OCI-LY3 (cell line): Measurements from ENCODE around the gene S1PR3.

Experiments
- H2AFZ ChIP-seq: fragments of 200-600, 300-600 bp; shearing (Covaris generic); 2 replicates; pipeline ENCODE4 v1.6.0; 2014; ENCODE audit warnings: antibody characterized with exemption, low read depth, low read length
- H3K27ac ChIP-seq: fragments of 200-600, 300-600 bp; sonication (generic); 2 replicates; pipeline ENCODE4 v1.5.1; 2014; ENCODE audit warnings: mild to moderate bottlenecking, low read length, moderate library complexity, mixed read lengths
- H3K27me3 ChIP-seq: fragments of 200-600, 300-600 bp; sonication (generic); 2 replicates; pipeline ENCODE4 v1.6.1; 2014; ENCODE audit warnings: low read depth, low read length, mixed read lengths
- H3K36me3 ChIP-seq: fragments of 200-600, 300-600 bp; sonication (generic); replicated peaks from 2 replicates; pipeline ENCODE3; 2014; ENCODE audit warnings: low read depth, low read length, mixed read lengths
- H3K4me1 ChIP-seq: fragments of 300-600, 200-600 bp; sonication (generic); 2 replicates; pipeline ENCODE4 v1.6.1; 2014; ENCODE audit warnings: low read length, mixed read lengths
- H3K4me2 ChIP-seq: fragments of 200-600, 300-600 bp; sonication (generic); 2 replicates; pipeline ENCODE4 v1.6.1; 2014; ENCODE audit warnings: low read length, mixed read lengths
- H3K4me3 ChIP-seq: fragments of 300-600, 200-600 bp; sonication (generic); 2 replicates; pipeline ENCODE4 v1.5.1; 2014; ENCODE audit warnings: antibody characterized with exemption, mild to moderate bottlenecking, low read length, moderate library complexity
- H3K79me2 ChIP-seq: fragments of 300-600, 200-600 bp; shearing (Covaris generic); 2 replicates; pipeline ENCODE4 v1.6.1; 2014; ENCODE audit warnings: mild to moderate bottlenecking, low read length, mixed read lengths
- H3K9ac ChIP-seq: fragments of 300-600, 200-600 bp; shearing (Covaris generic); 2 replicates; pipeline ENCODE4 v1.6.0; 2014; ENCODE audit warnings: mild to moderate bottlenecking, low read length, moderate library complexity
- H3K9me3 ChIP-seq: fragments of 200-600, 300-600 bp; shearing (Covaris generic); 2 replicates; pipeline ENCODE4 v1.6.1; 2014; ENCODE audit warnings: low read length, mixed read lengths; ENCODE audit not compliant: insufficient read depth
- H4K20me1 ChIP-seq: fragments of 200-600, 300-600 bp; sonication (generic); 2 replicates; pipeline ENCODE4 v1.6.1; 2016; ENCODE audit warnings: low read length, mixed read lengths; ENCODE audit not compliant: insufficient read depth
- EZH2phosphoT487 ChIP-seq: fragments of 200-600 bp; shearing (Covaris generic); IDR thresholded peaks from 2 replicates; pipeline ENCODE4 v1.6.1; 2018; ENCODE audit warnings: antibody characterized with exemption, mixed run types, low read depth
- TF ChIP-seq, protein P1 (sequence below): fragments of 200-600, 300-600 bp; sonication (generic); IDR thresholded peaks from 2 replicates; pipeline ENCODE4 v1.5.1; 2014; ENCODE audit warnings: antibody characterized with exemption, low read length, low read depth

S1PR3 gene

DNA sequence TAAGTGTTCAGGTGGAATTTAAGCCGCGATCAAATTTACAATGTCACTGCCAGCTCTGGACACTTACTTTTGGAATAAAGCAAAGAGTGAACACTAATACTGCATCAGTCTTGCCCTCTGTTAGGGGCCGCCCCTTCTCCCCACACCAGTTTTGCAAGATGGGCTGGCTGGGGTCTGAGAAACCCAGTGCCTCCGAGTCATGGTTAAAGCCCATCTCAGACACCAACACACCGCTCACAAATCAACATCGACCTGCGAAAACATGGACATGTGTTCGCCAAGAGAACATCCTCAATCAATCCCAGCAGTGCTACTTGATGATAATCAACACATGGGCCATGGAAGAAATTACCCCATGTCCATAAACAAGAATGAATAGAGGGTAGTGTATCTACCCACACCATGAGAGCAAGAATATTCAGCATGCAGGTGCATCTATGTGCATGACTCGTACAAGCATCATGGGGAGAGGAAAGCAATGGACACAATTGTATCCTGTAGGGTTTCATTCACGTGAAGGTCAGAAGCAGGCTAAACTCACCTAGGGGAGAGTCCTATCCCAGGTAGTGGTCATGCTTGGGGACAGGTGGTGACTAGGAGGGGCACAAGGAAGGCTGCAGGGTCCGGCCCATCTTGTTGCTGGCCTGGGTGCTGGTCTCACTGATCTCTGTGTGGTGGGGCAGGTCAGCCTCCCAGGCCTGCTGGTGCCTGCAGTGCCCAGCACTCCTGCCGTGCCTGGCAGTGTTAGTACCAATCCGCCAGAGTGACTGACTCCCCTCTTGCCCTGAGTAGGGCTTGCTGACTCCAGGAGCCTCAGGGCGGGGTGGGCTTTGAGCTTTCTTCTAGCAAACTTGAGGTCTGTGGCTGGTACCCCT is 5.0 kb downstream of the S1PR3 start:
- H4K20me1 ChIP-seq: no peaks in the 10 kb centered on the region
- H3K27me3 ChIP-seq: peaks cover 2% of the 10 kb centered on the region
- H2AFZ ChIP-seq: no peak overlapping the region
- no peak overlapping the region for H3K4me2 ChIP-seq
- no peak for TF ChIP-seq EZH2phosphoT487
- TF ChIP-seq, protein P1, sequence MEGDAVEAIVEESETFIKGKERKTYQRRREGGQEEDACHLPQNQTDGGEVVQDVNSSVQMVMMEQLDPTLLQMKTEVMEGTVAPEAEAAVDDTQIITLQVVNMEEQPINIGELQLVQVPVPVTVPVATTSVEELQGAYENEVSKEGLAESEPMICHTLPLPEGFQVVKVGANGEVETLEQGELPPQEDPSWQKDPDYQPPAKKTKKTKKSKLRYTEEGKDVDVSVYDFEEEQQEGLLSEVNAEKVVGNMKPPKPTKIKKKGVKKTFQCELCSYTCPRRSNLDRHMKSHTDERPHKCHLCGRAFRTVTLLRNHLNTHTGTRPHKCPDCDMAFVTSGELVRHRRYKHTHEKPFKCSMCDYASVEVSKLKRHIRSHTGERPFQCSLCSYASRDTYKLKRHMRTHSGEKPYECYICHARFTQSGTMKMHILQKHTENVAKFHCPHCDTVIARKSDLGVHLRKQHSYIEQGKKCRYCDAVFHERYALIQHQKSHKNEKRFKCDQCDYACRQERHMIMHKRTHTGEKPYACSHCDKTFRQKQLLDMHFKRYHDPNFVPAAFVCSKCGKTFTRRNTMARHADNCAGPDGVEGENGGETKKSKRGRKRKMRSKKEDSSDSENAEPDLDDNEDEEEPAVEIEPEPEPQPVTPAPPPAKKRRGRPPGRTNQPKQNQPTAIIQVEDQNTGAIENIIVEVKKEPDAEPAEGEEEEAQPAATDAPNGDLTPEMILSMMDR: no peak
- no peaks in the 10 kb centered on the region for H3K9me3 ChIP-seq
- H3K9ac ChIP-seq: no peak overlapping the region
- no peak overlapping the region for H3K4me3 ChIP-seq
- no peaks in the 10 kb centered on the region for H3K36me3 ChIP-seq
- no peaks in the 10 kb centered on the region for H3K79me2 ChIP-seq
- no peak overlapping the region for H3K27ac ChIP-seq
- no peaks in the 10 kb centered on the region for H3K4me1 ChIP-seq

DNA sequence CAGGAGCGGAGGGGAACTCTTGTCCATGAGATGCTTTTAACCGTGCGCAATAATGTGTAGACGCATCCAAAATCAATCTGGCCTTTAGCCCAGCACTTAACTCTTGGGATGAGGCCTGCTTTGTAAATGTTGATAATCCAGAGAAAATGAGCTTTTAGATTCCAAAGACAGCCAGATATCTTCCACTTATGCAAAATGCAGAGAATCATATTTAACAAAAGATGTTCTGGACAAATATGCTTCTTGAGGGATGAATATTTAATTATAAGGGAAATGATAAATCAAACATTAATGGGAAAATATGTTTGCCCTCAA is 5.6 kb downstream of the S1PR3 start:
- Histone ChIP-seq H3K9ac (no peak overlapping the region), H2AFZ (no peak overlapping the region), H3K4me1 (no peaks in the 10 kb centered on the region), H3K27me3 (peaks cover 2% of the 10 kb centered on the region), H3K4me3 (no peak overlapping the region), H3K4me2 (no peak overlapping the region), H3K79me2 (no peaks in the 10 kb centered on the region), H4K20me1 (no peaks in the 10 kb centered on the region), H3K9me3 (no peaks in the 10 kb centered on the region), H3K36me3 (no peaks in the 10 kb centered on the region), H3K27ac (no peak overlapping the region)
- no peak for TF ChIP-seq EZH2phosphoT487
- TF ChIP-seq, protein P1: no peak

DNA sequence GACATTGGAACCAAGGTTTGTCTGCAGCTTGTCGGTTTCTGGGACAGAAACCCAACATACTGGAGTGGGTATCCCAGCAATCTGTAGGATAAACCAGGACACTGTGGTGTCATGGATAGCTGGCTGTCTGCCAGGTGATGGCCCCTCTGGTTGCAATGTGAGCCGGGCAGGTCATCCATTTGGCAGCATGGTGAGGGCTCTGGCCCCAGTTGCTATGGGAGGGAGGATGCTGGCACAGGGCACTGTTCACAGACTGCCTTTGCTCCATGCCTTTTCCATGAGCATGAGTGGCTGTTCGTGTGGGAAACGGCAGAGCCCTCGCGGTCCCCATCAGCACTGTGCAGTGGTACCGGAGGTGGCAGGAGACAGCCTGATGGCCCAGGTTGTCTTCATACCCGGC is 6.4 kb downstream of the S1PR3 start:
- Histone ChIP-seq H2AFZ (no peak overlapping the region), H3K4me1 (no peaks in the 10 kb centered on the region), H3K27me3 (peaks cover 4% of the 10 kb centered on the region), H3K4me2 (no peak overlapping the region), H4K20me1 (no peaks in the 10 kb centered on the region), H3K9ac (no peak overlapping the region), H3K4me3 (no peak overlapping the region), H3K36me3 (no peaks in the 10 kb centered on the region), H3K9me3 (no peaks in the 10 kb centered on the region), H3K79me2 (no peaks in the 10 kb centered on the region), H3K27ac (no peak overlapping the region)
- TF ChIP-seq EZH2phosphoT487: no peak
- TF ChIP-seq, protein P1: no peak

DNA sequence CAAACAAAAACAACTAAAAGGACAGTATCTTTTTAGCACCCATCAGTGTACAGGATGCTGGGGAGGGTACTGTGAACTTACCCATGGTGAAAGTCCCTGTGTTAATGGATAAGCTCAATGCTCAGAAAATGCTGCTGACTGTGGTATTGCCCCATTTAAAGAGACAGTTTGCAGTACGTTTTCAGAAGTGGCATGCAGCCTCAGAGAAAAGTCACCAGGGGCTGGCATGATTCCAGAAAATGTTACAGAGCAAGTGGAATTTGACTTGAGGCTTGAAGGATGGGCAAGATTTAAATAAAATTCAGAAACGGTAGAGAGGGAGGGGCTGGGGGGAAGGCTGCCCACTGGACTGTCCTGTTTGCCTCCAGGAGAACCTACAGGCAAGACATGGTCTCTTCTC is 7.2 kb downstream of the S1PR3 start:
- Histone ChIP-seq H2AFZ (no peak overlapping the region), H3K79me2 (no peaks in the 10 kb centered on the region), H3K4me1 (no peaks in the 10 kb centered on the region), H3K9me3 (no peaks in the 10 kb centered on the region), H3K4me3 (no peak overlapping the region), H3K27ac (no peak overlapping the region), H3K27me3 (peaks cover 12% of the 10 kb centered on the region), H4K20me1 (no peaks in the 10 kb centered on the region), H3K9ac (no peak overlapping the region), H3K36me3 (no peaks in the 10 kb centered on the region), H3K4me2 (no peak overlapping the region)
- no peak for TF ChIP-seq EZH2phosphoT487
- TF ChIP-seq, protein P1: no peak
